ENCODE data around the gene SLIT1. TPM values are rescaled to one million over a fixed set of nuclear protein-coding genes. Genes with fewer than 3 reads are reported as not detected.

SLIT1 gene
- total and polyA plus RNA-seq, 2 of the 8 experiments (the other 6 are each of a cell fraction or from before 2014, with no cell fraction given), result 0.70 to 0.88 TPM

- Histone ChIP-seq H3K23me2 (ENCODE audit: low read depth, low read length) (no peaks in the 10 kb centered on the region; the same call in 1 of the 2 replicates), H3K27ac (ENCODE audit: low read depth, low read length) (no peak overlapping the region), H3K23ac (ENCODE audit: insufficient read length) (no peak overlapping the region), H3K9me3 (ENCODE audit: insufficient read depth in 2 of 2, low read depth in 1 of 2, low read length in 1 of 2) (no peaks in the 10 kb centered on the region), H3K4me2 (ENCODE audit: insufficient read depth in 1 of 2, low read depth in 2 of 2, low read length in 2 of 2) (no peak overlapping the region), H2BK120ac (replicated peaks; ENCODE audit: low read depth, low read length) (no peak overlapping the region), H3K4me3 (ENCODE audit: extremely low read depth in 1 of 4, insufficient read depth in 2 of 4, low read depth in 3 of 4, low read length in 4 of 4) (no peak overlapping the region), H3K9ac (replicated peaks in 1 of 4; ENCODE audit: extremely low read depth in 1 of 4, low read depth in 3 of 4, low read length in 3 of 4) (no peak overlapping the region), H4K91ac (replicated peaks; ENCODE audit: insufficient read length, low read length) (no peak overlapping the region), H2BK20ac (ENCODE audit: low read length) (no peak overlapping the region), H3K18ac (ENCODE audit: extremely low read depth, low read length) (no peak overlapping the region), H3K56ac (replicated peaks; ENCODE audit: insufficient read length, low read depth, low read length) (no peak overlapping the region), H3K79me1 (ENCODE audit: low read depth, low read length) (no peaks in the 10 kb centered on the region), H4K8ac (ENCODE audit: extremely low read depth, insufficient read depth, low read length) (no peak overlapping the region), H3K27me3 (replicated peaks in 1 of 4; ENCODE audit: control insufficient read depth in 3 of 4, extremely low read depth in 1 of 4, insufficient read depth in 3 of 4, low read length in 3 of 4) (no peaks in the 10 kb centered on the region; a peak in 1 of 7 replicates), H3K14ac (ENCODE audit: insufficient read length) (no peak overlapping the region), H3K36me3 (ENCODE audit: control insufficient read depth in 2 of 4, insufficient read depth in 4 of 4, low read length in 3 of 4) (no peaks in the 10 kb centered on the region), H2BK15ac (ENCODE audit: low read length) (no peak overlapping the region), H2AK5ac (ENCODE audit: low read depth, low read length) (no peak overlapping the region), H3K79me2 (ENCODE audit: control insufficient read depth in 1 of 2, insufficient read depth in 2 of 2, low read length in 2 of 2) (no peaks in the 10 kb centered on the region), H2AFZ (ENCODE audit: low read length) (no peak overlapping the region), H4K5ac (ENCODE audit: insufficient read length, low read depth, low read length) (no peak overlapping the region), H3K4ac (replicated peaks; ENCODE audit: insufficient read length, low read depth, low read length) (no peak overlapping the region), H2BK12ac (ENCODE audit: low read depth, low read length) (no peak overlapping the region), H3K4me1 (replicated peaks in 1 of 4; ENCODE audit: control insufficient read depth in 3 of 4, insufficient read depth in 4 of 4, low read length in 3 of 4) (peaks cover 0 to 6% (median 3%) of the 10 kb centered on the region in 4 experiments; a peak in 5 of 7 replicates), H4K20me1 (replicated peaks in 1 of 2; ENCODE audit: control insufficient read depth in 1 of 2, insufficient read depth in 2 of 2, low read length in 2 of 2) (no peaks in the 10 kb centered on the region), H2BK5ac (ENCODE audit: low read depth, low read length) (no peak overlapping the region)
- 99% methylated on average over 8 of the region's 9 CpGs; no CpG with 5 or more reads in 1 of the 2 experiments for WGBS, 2 experiments (ENCODE audit: extremely low coverage in 1 of 2, insufficient coverage in 1 of 2, insufficient read length in 1 of 2, insufficient replicate concordance in 2 of 2, low coverage in 1 of 2, low lambda C conversion rate in 2 of 2, missing lambda C conversion rate in 1 of 2)
- FAIRE-seq, result no peak
- CTCF ChIA-PET (ENCODE audit: partially characterized antibody), result interaction anchor here (0.9 to 9.9 kb wide), 8 partner anchors 10 to 169 kb away, joined by 3 to 129 read pairs (median 48); no protein-coding TSS in a partner anchor
- DNase-seq (ENCODE audit: low read depth in 1 of 2, low spot score in 2 of 2), result no peak
- POLR2A ChIA-PET (ENCODE audit: partially characterized antibody), result no interaction called here
- TF ChIP-seq USF2 (IDR thresholded peaks at IDR 0.05; ENCODE audit: low read length), result no peak
- TF ChIP-seq KDM4A (IDR thresholded peaks at IDR 0.05; ENCODE audit: low read depth, low read length, severe bottlenecking), result no peak
- no peak for TF ChIP-seq MAFK (IDR thresholded peaks at IDR 0.05; ENCODE audit: low read depth, low read length)
- TF ChIP-seq CBX8 (IDR thresholded peaks at IDR 0.05; ENCODE audit: borderline replicate concordance, low read depth, low read length), result no peak
- TF ChIP-seq ATF3 (IDR thresholded peaks at IDR 0.05; ENCODE audit: insufficient read depth, low read depth, low read length), result no peak
Observed at GRCh38 chr10:97040248-97040584, 145.5 kb downstream of the SLIT1 start.

Measured in H1 (cell line).